HG02610 (cell line): ENCODE results near the gene PLAGL1.
A peak's percentile ranks its signal among the peaks of the same experiment; 100 is the strongest.
"Not testable (repeated sequence)": the region's sequence is repeated elsewhere in the genome, so short reads cannot be mapped to it uniquely, and the experiment has no call there.

ENCODE experiments used
- ATAC-seq: cut with Tn5 transposase; IDR thresholded peaks from one replicate; pipeline ENCODE4 v1.9.1; 2021; ENCODE audit warnings: mild to moderate bottlenecking, moderate library complexity; ENCODE audit not compliant: unreplicated experiment

Gene PLAGL1, protein sequence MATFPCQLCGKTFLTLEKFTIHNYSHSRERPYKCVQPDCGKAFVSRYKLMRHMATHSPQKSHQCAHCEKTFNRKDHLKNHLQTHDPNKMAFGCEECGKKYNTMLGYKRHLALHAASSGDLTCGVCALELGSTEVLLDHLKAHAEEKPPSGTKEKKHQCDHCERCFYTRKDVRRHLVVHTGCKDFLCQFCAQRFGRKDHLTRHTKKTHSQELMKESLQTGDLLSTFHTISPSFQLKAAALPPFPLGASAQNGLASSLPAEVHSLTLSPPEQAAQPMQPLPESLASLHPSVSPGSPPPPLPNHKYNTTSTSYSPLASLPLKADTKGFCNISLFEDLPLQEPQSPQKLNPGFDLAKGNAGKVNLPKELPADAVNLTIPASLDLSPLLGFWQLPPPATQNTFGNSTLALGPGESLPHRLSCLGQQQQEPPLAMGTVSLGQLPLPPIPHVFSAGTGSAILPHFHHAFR

DNA sequence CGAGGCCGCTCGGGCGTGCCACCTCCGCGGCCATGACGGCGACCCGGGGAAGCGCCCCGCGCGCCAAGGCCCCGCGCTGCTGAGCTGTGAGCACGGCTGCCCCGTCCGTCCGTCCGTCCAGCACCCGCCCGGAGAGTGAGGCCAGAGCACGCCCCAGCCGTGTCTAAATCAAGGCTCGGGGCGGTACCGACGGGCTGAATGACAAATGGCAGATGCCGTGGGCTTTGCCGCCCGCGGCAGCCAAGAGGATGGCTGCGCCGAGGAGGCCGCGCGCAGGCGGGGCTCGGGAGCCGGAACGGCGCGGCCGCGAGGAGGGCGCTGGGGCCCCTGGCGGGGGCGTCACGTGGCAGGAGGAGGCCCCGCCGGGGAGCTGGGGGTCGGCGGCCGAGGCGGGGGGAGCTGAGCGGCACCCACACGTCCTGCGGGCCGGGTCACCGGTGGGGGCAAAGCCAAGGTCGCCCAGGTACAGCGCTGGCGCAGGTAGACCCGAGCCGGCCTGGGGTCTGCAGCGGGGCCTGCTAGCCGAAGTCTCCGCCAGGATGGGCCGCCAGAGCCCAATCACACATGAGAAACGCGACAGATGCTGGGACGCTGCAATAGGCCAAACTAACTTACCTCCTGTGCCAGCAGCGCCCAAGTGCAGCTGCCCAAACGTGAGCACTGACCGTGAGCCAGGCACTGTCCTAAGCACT is at the start of gene PLAGL1:
Gene PLAGL1 (minus strand): TSS at position 140 of the 692 bp plus-strand sequence. CDS start 60,123 bp downstream, outside the sequence.
- peak; percentile 68 for ATAC-seq

DNA sequence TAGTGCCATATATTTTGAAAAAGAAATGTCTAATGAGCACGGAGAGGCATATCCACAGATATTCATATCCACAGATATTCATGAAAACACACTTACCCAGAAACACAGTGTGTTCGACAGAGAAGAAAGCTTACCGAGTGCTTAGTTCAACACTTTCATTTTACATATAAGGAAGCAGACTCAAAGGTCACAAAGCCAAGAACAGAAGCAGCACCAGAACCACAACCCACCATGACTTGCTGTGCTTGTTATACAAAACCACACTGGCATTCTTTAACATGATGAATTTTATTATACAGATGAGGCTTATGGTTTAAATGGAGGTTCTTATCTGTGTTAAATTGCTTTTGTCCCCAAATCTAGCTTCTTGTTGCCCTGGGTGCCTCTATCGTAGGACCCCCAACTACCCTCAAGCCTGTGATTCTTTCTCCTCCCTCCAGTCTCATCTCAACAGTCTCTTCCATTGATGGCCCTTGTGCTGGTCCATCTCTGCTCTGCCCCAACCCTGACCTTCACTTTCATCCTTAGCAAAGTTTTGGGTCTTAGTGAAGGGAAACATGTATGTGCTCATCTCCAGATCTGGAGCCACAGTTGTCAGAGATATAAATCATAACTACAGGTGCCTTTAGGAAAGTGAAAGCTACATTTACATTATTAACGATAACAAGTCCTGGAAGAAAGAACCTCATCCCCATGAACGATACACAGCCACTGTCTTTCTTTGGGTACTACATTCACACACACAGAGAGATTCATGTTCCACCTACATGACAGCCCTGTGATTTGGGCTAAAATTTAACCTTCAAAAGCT is 47.3 kb upstream of the PLAGL1 start:
- ATAC-seq: peak; percentile 86

DNA sequence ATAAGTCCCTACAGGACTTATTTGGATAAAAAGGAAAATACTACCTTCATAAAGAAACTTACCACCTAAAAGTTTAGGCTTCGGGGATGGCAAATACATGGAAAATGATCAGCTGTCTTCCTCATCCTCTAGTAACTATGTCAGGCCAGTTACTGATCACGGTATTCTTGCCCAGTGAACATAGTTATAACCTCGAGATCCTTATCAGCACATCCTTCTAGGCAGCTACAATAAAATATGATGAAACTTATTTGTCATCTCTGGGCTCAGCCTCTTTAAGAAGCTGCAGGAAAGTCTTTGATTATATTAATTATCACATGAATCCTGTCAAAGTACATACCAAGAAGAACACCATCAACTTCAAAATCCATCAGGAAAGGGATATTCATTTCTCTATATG is 45.5 kb upstream of the PLAGL1 start:
- ATAC-seq: no peak

DNA sequence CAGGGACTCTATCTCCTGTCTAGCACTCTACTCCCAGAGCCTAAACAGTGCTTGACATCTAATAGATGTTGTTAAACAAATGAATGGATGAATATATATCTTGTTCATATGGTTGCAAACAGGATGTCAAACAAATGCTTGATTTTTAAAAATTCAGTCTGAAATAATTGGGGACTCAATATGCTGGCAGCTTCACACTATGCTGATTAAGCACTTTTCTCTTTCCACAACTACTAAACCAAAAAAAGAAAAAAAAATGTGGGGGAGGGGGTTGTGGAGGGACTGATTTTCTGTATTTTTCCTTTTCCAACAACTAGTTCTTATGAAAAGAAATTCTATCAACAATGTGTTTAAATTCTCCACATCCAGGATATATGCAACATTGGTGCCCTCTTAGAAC is 44.4 kb upstream of the PLAGL1 start:
- ATAC-seq: no peak

DNA sequence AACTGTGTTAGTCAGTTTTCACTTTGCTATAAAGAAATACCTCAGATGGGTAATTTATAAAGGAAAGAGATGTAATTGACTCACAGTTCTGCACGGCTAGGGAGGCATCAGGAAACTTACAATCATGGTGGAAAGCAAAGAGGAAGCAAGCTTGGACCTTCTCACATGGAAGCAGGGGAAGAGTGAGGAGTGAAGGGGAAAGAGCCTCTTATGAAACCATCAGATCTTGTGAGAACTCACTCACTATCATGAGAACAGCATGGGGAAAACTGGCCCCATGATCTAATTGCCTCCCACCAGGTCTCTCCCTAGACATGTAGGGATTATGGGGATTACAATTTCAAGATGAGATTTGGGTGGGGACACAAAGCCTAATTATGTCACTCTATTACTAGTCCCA is 41.3 kb upstream of the PLAGL1 start:
- no peak for ATAC-seq

DNA sequence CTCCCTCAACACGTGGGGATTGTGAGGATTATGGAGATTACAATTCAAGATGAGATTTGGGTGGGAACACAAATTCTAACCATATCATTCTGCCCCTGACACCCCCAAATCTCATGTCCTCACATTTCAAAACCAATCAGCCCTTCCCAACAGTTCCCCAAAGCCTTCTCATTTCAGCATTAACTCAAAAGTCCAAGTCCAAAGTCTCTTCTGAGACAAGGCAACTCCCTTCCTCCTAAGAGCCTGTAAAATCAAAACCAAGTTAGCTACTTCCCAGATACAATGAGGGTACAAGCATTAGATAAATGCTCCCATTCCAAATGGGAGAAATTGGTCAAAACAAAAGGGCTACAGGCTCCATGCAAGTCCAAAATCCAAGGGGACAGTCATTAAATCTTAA is 39.6 kb upstream of the PLAGL1 start:
- no peak for ATAC-seq

DNA sequence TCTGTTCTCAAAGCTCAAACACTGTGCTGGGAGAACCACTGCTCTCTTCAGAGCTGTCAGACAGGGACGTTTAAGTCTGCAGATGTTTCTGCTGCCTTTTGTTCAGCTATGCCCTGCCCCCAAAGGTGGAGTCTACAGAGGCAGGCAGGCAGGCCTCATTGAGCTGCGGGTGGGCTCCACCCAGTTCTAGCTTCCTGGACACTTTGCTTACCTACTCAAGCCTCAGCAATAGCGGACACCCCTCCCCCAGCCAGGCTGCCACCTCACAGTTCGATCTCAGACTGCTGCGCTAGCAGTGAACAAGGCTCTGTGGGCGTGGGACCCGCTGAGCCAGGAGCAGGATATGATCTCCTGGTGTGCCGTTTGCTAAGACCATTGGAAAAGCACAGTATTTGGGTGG is 38.6 kb upstream of the PLAGL1 start:
- not testable (repeated sequence) for ATAC-seq

DNA sequence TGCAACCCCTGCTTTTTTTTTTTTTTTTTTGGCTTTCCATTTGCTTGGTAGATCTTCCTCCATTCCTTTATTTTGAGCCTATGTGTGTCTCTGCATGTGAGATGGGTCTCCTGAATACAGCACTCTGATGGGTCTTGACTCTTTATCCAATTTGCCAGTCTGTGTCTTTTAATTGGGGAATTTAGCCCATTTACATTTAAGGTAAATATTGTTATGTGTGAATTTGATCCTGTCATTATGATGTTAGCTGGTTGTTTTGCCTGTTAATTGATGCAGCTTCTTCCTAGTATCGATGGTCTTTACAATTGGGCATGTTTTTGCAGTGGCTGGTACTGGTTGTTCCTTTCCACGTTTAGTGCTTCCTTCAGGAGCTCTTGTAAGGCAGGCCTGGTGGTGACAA is 36.9 kb upstream of the PLAGL1 start:
- not testable (repeated sequence) for ATAC-seq

DNA sequence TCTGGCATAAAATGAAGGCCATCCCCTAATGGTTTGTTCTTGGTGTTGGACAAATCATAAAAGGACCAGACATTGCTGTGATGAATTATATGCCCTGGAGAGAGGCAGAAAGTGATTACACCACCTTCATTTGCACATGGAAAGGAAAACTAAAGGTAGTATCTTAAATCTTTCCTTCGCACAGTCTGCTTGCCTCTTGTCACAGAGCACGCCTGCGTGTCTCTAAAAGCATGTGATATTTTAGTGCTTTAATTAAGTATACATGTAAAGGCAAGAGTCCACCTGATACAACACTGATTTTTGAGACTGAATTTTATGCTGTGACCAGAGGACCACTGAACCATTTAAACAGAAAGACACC is 28.8 kb upstream of the PLAGL1 start:
- ATAC-seq: no peak

DNA sequence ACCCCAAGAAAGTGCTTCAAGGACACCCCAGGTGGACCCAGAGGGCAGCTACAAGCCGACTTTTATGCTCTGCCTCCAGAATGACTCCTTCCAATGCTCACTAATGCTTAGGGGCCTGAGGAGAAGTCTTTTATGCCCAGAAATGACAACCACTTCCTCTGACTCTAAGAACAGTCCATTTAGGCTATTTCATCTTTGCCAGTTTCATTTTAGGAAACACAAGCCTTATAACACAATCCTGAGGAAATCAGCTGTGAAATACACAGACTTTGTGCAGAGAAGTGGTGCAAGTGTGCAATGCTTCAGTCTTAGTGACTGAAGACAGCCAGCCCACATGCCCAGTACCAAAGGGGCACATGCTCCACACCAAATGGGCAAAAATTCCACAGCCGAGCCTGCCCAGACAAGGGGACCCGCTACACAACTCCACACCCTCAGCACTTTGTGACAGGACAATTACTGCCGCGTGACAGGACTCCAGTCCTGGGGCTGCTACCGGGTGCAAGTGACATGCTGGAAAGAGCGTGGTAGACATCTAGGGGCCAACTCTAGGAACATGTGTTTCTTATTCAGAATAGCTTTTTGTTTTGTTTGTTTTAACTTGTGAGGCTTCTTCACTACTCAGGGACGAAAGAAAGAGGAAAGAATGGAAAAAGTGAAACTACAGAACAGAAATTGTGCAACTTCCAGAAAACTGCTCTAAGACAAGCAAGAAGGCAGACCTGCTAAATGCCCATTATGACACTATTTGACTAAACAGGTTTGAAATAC is 28.2 kb upstream of the PLAGL1 start:
- peak; percentile 80 for ATAC-seq

DNA sequence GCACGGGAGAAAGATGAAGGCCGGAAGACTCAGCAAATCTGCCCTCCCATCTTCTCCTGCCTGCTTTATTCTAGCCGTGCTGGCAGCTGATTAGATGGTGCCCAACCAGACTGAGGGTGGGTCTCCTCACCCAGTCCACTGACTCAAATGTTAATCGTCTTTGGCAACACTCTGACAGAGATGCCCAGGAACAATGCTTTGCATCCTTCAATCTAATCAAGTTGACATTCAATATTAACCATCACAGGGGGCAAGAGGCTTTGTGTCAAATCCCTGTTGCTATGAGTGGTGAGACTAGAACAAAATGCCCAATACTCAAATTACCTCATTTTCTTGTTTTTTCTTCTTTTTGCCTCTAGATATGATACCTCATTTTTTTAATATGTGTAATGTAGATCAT is 27.4 kb upstream of the PLAGL1 start:
- ATAC-seq: no peak

DNA sequence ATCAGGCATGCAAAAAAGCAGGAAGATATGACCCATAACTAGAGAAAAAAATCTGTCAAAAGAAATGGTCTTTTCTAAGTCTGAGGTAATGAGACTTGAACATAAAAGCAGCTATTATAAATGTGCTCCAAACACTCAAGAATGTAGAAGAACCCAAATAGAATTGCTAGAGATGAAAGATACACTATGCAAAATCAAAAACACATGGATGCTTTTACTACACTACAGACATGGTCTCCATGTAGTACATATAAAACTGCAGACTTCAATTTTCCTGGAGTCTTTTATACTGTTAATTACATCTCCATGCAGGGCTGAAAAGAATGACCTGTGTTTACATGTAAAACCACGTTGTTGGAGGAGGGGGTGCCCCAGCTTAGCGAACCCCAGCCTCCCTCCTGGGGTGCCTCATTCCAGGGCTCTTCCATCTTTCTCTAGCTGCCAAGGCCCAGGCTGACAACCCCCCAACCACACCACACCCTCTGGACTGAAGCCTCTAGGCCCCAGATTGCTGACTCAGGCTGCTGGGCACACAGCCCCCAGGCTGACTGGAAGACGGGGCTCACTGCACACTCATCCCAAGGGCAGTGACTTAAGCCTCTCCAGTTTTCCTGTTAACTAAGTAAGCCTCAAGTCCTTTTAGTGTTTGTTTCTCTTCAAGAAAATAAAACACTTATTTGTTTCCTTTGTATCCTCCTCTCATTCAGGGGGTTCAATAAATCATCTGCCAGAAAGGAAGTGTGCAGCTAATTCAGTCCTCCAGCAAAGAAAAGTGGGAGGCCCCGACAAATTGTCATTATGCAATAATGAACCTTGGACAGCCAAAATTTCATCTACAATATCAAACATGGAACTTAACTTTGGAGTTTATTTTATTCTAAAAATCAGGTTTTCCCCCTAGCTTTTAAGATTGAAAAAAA is 26.0 kb upstream of the PLAGL1 start:
- ATAC-seq: no peak

DNA sequence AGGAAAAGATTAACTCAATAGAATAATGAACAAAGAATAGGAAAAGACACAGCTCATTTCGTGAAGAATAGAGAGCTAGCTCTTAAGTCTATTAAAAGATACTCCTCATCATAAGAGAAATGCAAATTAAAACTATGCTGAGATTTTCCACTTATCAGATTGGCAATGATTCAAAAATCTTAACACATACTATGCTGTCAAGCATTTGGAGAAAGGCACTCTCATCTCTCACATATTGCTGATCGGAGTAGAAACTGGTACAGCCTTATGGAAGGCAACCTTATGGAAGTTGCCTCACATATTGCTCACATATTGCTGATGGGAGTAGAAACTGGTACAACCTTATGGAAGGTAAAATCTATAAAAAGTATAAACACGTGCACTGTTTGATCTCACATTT is 21.4 kb upstream of the PLAGL1 start:
- ATAC-seq: no peak

DNA sequence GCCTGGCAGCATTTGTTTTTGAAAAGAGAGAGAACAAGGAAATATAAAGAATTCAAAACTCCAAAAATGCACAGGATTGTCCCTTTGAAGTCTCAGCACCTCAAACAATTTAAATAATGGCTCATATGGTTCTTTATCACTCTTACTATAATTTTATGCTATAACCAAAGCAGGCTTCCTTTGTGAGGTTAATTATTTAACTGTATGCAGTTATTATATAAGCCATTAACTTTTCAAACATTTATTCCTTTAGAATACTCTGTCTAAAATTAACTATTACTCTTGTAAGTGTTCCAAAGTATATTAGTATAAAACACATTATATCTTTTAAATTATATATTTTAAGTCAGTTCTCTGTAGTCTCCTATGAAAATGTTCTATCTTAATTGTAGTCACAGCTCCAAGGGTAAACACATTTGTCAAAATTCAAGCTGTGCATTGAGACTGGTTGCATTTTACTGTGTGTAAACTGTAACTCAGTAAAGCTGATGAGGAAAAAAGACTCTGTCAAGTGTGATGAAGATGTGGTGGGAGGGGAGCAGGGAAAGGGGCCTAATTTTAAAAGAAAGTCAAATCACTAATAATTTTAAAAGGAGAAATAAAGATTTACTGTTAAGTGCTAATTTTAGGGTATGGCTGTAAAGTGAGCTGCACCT is 20.0 kb upstream of the PLAGL1 start:
- ATAC-seq: no peak

DNA sequence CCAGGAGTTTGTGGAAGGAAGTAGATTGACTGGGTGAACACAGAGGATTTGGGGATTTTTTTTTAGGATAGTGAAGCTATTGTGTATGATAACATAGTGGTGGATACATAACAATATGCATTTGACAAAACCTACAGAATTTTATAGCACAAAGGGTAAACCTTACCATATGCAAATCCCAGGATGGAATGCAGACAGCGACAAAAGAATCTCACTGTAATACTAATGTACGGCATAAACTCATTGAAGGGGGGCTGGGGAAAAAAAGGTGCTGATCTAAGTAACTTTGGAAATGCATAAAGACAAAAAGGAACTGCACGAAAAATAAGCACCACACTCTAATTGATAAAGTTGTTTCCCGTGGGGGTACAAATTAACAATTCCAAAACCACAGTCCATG is 15.2 kb upstream of the PLAGL1 start:
- no peak for ATAC-seq

DNA sequence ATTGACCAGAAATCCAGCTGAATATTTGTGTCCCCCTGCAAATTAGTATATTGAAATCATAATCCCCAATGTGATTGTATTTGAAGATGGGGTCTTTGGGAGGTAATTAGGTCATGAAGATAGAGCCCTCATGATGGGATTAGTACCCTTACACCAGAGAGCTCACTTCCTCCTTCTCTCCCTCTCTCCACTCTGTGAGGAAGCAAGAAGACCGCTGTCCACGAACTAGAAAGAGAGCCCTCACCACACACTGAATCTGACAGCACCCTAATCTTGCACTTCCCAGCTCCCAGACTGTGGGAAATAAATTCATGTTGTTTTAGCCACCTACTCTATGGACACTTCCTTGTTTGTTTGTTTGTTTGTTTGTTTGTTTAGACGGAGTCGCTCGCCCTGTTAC is 11.9 kb upstream of the PLAGL1 start:
- ATAC-seq: no peak

DNA sequence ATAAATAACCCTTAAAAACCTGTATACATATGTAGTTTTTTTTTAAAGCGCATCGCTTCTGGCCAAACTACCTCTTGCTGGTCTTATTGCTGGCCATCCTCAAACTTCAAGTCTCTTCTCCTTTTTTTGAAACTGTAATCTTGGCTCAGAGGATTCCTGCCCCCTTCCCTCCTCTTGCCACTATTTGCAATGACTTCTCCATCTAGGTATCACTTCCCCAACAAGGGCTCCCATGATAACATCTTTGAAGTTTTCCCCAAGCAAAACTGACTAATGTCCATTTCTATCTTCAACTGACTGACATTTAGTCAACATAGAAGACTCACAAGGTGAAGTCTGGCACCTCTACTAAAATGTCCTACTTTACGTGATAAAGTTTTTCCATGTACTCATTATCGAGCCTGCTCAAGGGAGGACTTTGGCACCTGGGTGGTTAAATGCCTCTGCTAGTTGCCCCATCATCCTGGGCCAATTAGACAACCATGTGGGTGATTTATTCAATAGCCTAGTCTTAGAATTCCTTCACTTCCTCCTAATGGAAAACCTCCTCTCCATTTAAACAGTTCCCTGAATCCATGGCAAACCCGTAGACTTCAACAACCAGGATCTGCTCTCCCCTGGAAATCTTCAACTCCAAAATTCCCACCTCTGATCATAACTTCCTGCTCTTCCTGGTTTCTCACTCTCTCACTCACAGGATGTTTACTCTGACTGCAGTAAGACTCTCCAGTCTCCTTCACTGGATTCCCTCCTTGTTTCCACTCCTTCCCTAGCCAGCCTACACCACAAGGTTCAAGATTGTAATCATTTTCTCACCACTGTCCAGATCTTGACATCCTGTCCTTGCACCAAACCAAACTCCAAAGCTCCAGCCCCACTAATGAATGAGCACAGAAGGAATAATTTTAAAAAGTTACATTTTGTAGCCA is 9.4 kb upstream of the PLAGL1 start:
- ATAC-seq: no peak

DNA sequence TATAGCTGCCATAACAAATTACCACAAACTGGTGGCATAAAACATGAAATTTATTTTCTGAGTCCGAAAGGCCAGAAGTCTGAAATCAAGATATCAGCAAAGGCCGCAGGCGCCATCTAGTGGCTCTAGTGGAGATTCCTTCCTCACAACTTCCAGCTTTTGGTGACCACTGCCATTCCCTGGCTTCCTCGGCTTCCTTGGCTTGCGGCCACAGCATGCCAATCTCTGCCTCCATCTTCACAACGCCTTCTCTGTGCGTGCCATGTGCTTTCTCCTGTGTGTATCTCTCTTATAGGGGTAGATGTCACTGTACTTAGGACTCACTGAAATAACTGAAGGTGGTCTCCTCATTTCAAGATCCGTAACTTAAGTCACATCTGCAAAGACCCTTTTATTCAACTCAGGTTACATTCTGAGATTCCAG is 5.4 kb upstream of the PLAGL1 start:
- ATAC-seq: no peak
